GM21390 (cell line): ENCODE data around the gene SNRPD3.
"Not testable (repeated sequence)": the region's sequence is repeated elsewhere in the genome, so short reads cannot be mapped to it uniquely, and the experiment has no call there.

Experiments used
- ATAC-seq: cut with Tn5 transposase; IDR thresholded peaks from one replicate; pipeline ENCODE4 v1.9.1; 2021; ENCODE audit not compliant: unreplicated experiment

SNRPD3 gene

GRCh38 chr22:24607429-24607983 is 51.7 kb downstream of the SNRPD3 start:
- not testable (repeated sequence) for ATAC-seq

- not testable (repeated sequence) for ATAC-seq
Measured at GRCh38 chr22:24608327-24608726, 52.5 kb downstream of the SNRPD3 start.

- ATAC-seq = not testable (repeated sequence)
Measured at GRCh38 chr22:24609888-24610287, 54.1 kb downstream of the SNRPD3 start.

GRCh38 chr22:24614794-24615193 is 59.0 kb downstream of the SNRPD3 start:
- ATAC-seq = not testable (repeated sequence)

- ATAC-seq = not testable (repeated sequence)
Measured at GRCh38 chr22:24621244-24621643, 65.4 kb downstream of the SNRPD3 start.

- ATAC-seq = not testable (repeated sequence)
Measured at GRCh38 chr22:24622596-24622995, 66.8 kb downstream of the SNRPD3 start.
